HG02588 (cell line): Measurements from ENCODE around the gene CEP170B.

Source experiments
- ATAC-seq: cut with Tn5 transposase; IDR thresholded peaks from one replicate; pipeline ENCODE4 v1.9.1; 2021; ENCODE audit warnings: mild to moderate bottlenecking, moderate library complexity; ENCODE audit not compliant: unreplicated experiment

Gene CEP170B

DNA sequence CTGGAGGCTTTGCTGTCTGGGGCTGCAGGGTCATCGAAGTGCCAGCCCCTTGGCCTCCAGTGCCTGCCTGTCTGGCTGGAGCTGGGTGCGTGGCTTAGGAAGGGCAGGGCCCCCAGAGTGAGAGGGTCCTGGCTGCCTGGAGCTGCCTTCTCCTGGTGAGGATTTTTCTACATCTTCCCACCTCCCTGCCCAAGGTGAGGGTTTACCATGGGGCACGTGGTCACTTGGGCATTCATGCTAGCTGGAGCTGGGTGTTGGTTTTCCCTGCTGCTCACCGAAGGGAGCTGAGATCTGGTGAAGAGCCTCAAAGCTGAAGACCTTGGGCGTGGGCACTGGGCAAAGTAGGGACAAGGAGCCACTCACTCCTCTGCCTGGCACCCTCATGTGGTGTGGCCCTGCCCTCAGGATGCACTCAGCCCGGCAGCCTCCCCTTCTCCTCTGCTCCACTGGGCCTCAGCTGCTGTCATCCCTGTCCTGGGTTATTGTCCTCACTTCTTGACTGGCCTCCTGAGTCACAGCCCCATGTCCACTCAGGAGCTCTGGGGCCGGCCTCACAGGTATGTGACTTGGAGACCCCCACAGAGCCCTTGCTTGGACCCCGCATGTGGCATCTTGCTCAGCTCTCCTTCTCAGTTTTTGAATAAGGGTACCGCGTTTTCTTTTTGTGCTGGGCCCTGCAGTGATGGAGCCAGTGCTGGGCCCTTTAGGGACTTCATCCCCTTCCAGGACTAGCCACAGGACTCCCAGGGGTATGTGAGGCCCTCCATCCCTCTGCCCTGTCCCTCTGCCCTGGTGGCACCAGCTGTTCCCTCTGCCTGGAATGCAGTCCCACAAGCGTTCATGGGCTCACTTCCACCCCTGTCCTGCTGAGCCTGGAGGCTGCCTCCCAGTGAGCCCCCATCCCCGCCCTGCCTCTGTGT lies 1.6 kb downstream of the CEP170B start:
- ATAC-seq = no peak

DNA sequence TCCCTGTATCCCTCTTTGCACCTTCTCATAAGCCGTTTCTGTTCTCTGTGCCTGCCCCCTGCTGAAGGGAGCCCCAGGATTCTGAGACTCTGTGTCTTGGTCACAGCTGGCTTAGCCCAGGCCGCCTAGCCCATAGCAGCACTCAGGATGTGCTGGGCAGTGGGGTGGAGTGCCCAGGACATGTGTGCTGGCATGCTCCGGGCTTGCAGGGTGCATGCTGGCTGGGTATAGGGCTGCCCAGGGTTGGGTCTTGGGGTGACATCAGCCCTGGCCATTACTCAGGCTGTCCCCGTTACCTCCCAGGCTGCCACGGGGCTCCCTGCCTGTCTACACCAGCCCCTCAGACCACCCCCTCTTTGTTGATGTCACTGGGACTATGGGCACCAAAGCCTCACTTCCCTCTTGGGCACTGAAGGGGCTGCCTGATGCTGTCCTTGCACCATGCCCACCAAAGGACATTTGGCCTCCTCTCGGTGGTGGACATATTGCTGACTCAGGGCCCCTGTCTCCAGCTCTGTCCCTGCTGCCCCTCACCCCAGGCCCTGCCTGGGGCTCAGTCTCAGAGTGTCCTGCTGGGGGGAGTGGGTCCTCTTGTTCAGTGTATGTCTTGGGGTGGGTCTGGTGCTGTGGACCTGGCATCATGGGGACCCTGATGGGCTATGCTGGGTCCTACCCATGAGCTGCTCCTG lies 2.4 kb downstream of the CEP170B start:
- ATAC-seq = no peak

DNA sequence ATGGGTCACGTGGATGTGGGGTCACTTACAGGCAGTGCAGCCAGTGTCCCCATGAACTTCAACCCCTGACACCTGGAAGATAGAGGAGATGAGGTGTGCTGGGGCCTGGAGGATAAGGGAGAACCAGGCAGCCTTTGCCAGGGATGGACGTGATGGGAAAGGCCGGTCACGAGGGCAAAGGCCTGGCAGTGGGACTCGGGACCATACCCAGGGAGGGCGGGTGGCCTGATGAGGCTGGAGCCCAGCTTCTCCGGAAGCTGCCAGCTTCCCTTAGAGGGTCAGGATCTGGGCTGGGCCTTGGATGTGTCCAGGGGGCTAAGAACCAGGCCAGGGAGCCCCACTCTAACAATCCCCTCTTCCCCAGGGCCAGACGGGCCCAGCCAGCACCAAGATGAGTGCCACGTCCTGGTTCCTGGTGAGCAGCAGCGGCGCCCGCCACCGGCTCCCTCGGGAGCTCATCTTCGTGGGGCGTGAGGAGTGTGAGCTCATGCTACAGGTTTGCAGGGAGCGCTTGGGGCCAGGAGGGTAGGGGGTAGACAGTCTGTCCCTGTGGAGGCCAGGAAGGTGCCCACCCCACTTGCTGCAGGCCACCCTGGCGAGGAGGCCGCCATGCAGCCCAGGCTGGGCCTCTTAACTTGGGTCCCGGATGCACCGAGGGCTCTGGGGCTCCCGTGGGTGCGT lies 3.1 kb downstream of the CEP170B start:
- ATAC-seq = no peak

DNA sequence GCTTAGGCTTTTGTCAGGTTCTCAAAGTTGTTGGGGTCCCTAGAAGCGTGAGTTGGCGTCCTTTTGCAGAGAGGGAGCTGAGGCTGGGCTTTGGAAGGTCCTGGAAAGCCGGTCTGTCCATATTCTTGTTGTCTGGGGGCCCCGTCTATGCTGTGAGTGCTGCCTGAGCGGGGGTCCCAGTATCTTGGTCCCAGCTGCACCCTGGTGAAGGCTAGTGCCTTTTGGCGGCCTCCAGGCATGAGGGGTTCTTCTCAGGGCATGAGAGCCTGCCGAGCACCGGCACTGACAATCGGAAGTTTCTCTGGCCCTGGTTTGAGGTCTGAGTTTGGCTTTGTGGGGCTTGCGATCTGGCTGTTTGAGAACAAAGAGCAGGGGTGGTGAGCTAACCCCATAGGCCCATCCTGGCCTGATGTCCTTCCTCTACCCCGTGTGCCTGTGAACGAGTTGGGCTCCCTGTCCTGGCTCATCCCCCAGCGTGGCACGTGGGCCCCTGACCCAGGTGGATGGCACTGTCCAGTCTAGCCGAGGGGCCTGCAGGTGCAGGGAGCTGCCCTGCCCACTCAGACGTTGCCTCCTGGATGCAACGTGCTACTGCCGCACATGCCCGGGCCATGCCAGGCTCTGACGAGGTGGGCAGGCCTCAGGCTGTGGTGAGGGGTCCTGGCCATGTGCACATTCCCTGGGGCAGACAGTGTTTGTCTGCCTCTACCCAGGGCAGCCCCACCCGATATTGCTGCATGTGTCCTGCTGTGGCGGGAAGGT lies 3.9 kb downstream of the CEP170B start:
- ATAC-seq = no peak

DNA sequence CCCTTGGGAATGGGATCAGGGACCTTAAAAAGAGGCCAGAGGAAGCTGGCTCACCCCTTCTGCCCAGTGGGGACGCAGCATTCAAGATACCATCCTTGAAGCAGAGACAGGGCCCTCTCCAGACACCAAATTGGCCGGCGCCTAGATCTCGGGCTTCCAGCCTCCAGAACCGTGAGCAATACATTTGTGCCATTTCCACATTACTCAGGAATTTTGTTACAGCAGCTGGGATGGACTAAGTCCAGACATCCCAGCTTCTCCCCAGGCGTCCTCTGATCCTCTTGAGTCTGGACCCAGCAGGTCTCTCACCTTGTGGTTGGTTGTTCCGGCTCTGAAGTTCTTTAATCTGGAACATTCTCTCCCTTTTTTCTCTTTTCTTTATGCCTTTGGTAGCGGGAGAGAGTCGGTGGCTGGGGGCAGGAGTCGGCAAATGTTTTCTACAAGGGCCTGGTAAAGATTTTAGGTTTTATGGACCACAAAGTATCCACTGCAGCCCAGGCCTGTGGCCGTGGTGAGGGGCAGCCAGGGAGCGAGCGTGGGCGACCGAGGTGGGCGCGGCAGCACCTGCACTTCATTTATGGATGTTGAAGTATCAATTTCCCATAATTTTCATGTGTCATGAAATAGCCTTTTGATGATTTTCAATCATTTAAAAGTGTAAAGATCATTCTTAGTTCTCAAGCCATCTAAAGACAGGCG lies 4.8 kb downstream of the CEP170B start:
- no peak for ATAC-seq

DNA sequence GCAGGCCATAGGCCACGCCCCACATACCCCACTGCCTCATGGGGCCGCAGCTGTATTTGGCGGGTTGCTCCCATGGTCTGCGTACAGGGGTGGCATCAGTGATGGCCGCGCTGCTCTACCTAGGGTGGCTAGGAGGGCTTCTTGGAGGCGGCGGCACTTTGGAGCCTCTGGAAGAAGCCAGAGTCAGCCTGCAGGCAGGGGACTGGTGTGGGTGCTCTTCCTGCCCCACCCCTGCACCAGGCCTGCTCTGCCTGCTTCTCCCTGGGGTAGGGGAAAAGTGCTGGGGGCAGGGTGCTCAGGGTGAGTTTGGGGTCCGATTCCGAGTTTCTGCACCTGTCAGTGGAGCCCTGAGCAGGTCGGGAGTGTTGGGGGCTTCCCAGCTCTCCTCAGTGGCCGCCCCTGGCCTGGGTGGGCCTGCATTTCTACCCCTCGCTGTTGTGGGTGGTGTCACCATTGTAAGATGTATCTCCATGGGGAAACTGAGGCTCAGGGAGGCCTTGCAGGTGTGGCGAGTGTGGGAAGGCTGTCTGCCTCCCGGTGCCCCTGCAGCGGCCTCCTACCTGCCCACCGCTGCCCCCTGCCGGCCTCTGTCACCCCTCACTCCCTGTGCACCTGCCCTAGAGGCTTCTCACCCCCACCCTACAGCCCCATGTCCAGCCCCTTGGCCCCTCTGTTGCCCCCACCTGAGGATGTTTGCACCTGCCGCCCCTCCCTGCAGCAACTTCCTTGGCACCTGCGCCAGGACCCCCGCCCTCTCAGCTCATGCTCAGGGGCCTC lies 5.5 kb downstream of the CEP170B start:
- no peak for ATAC-seq

DNA sequence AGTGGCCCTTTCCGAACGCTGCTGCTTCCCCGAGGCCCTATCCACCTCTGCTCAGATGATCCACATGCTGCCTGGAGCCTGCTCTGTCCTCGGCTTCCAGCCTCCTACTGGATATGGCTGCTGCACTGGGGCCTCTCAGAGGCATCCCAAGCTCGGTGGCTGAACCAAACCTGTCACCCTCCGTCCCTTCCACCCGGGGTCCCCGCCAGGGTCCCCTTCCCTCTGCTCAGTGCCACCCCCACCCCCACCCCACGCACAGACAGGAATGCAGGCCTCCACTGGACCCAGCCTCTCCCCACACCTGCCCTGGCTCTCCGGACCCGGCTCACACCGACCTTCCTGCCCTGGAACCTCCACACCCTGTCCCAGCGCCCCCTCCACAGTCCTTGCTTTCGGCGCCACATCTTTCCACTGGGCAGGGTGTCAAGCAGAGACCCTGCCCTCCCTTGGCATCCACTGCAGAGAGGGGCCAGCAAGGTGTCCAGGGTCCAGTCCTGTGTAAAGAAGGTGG lies 6.1 kb downstream of the CEP170B start:
- no peak for ATAC-seq

DNA sequence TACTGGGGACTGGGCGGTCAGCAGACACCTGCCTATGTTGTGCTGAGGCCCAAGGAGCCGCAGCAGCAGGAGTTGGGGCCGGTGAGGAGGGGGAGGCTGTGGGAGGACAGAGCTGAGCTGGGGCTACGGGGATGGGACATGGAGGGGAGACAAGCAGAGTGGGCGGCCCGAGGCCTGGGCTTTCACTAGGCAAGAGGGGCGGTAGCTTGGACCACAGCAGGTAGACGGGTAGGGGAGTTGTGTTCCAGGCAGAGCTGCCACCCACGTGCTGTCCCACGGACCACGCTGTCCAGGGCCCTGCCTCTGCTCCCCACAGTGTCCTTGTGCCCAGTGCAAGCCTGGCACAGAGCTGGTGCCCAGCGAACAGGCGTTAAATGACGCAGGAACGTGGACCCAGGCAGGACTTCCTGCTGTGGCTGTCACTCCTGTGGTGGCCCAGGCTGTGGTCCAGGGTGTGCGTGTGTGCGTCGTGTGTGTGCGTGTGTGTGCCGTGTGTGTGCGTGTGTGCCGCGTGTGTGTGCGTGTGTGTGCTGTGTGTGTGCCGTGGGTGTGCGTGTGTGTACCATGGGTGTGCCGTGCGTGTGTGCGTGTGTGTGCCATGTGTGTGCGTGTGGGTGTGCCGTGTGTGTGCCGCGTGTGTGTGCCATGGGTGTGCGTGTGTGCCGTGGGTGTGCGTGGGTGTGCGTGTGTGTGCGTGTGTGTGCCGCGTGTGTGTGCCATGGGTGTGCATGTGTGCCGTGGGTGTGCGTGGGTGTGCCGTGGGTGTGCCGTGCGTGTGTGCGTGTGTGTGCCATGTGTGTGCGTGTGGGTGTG lies 6.8 kb downstream of the CEP170B start:
- no peak for ATAC-seq

DNA sequence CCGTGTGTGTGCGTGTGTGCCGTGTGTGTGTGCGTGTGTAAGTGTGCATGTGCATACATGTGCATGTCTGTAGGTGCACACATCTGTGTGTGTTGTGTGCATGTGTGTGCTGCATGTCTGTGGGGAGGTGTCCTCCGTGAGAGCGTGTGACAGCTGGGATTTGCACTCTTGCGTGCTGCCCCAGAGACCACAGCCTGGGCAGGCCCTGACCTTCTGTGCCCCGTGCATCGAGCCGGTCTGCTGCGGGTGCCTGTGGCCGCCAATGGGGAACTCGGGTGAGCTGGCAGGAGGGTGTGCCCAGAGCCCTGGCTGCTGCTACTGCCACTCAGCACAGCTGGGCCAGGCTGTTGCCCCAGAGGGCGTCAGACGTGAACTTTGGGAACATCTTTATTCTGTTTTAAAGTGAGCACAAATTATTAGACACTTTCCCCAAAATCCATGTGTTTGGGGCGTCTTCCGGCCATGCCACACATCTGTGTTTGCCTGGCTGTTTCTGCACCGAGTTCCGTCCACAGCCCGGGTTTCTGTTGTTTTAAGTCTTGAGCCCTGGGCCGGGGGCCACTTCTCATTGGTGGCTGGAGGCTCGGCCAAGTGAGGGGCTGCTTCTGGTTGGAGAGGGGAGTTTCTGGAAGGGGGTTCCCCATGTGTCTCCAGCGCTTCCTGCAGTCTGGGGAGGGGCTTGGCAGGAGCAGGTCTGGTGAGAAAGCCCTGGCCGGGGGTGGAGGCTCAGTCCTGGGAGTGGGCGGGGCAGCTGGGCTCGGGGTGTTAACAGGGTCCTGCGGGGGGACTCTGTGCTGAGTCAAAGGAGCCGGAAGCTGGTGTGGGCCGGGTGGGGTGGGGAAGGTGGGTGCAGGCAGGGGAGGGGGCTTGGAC lies 7.6 kb downstream of the CEP170B start:
- no peak for ATAC-seq

DNA sequence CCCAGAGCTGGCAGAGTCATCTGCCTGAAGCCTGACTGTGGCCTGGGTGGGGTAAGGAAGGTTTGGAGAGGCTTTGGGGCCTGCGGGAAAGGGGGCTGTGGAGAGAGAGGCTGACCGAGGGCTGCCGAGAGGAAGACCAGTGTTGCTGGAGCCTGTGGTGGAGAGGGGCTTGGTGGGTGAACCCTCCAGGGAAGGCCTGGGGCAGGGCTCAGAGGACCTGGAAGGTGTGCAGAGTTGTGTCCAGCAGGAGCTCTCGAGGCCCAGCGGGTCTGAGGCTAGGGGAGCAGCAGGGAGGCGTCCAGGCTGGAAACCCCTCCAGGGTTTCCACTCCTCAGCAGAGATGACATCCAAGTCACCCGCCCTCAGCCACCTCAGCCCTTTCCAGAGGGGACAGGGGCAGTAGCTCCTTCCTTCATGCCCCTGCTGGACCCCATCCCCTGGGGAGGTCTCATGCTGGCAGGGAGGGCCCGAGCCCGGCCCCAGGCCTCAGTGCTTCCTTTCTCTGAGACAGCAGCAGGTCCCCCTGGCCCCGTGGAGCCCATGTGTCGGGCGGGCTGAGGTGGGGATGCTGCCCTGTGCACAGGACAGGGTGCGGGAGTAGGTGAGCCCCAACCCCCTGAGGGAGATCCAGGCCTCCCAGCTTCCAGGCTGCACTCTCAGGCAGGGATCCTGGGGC lies 8.4 kb downstream of the CEP170B start:
- ATAC-seq = no peak

DNA sequence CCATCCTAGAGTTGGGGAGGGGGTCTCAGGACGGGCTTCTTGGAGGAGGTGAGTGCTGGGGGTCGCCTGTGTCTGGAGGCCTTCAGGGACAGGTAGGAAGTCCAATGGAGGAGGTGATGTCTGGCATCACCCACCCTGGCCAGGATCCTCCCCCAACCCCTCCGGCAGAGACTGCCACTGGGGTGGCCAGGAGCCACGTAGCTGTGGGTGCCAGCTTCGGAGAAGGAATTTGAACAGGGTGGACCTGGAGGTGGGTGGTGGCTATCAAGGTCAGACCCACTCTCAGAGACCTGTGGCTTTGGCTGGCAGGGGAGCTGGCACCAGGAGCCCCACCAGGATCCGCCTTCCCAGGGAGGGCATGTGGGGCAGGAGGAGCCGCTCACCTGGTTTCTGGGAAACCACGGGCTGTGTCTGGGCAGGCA lies 9.1 kb downstream of the CEP170B start:
- no peak for ATAC-seq

DNA sequence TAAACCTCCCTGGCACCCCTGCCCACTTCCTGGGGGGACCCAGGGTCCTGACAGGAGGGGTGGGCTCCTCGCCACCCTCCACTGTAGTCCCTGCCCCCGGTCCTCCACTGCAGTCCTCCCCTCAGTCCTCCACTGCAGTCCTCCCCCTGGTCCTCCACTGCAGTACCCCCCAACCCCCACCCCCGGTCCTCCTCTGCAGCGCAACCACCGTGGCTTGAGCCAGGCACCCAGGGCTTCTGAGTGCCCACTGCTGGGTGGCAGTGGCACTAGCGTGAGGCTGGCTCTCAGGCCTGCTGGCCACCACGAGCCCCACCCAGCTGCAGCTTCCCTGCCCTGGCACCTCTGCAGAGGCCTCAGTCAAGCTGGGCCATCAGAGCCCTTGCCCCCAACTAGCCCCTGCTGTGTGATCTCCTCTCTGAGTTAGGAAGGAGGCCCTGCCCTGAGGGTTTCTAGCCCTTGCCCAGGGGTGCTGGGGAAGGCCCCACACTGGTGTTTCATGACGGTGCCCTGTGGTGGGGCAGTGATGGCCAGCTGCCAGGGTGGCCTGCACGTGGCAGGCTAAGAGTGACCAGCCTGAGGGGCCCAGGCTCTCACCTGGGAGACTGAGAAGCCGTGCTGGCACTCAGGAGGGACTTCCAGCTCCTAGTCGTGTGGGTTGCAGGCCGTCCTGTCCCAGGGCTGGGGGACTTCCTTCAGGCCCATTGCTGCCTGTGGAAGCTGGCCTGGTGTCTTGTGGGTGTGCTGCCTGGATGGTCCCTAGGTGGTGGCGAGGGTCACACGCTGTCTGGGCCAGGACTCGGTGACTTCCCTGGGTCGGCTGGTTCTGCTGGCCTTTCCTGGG lies 9.7 kb downstream of the CEP170B start:
- ATAC-seq = no peak

DNA sequence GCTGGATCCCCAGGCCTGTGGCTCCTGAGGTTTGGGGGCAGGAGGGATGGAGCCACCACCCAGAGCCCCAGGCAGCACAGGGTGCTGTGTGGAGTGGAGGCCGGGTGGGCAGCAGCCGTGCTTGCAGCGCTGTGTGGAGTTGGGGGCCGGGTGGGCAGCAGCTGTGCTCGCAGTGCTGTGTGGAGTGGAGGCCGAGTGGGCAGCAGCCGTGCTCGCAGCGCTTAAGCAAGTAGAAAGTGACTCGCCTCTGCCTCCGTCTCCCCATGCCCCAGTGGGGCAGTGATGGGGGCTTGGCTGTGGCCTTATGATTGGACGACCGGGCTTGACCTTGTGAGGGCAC lies 10.3 kb downstream of the CEP170B start:
- no peak for ATAC-seq

DNA sequence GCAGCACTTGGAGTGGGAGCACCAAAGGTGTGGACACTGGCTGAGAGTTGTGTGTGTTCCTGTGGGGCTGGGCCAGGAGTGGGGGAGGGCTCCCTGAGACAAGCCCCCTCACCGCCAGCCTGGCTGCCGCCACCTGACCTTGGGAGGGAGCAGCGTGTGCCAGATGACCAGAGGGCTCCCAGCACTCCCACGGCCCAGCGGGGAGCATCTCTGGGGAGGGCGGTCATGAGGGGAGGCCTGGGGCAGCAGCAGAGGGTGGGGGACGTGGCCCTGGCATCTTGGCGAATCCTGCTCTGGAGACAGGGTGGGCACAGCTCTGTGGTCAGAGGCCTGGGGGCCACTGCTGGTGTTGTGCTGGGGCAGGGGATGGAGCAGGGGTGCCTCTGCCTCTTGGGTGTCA lies 10.7 kb downstream of the CEP170B start:
- ATAC-seq = no peak

DNA sequence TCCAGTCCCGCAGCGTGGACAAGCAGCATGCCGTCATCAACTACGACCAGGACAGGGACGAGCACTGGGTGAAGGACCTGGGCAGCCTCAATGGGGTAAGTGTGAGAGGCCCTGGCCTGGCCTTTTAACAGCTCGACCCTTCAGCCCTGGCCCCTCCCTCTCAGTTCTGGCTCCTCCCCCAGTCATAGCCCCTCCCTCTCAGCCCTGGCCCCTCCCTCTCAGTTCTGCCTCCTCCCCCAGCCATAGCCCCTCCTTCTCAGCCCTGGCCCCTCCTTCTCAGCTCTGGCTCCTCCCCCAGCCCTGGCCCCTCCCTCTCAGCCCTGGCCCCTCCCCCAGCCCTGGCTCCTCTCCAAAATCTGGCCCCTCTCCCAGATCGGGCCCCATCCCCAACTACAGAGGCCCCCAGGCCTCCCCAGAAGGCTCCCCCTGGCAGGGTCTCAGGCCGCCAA lies 11.2 kb downstream of the CEP170B start:
- ATAC-seq = no peak
